Prostate gland (tissue), 2 donors: ENCODE measurements around the gene TRIM7. TPM values are rescaled to one million over a fixed set of nuclear protein-coding genes. Genes with fewer than 3 reads are reported as not detected.
"Not testable (repeated sequence)": the region's sequence is repeated elsewhere in the genome, so short reads cannot be mapped to it uniquely, and the experiment has no call there.

Experiments
- DNase-seq: peaks from one replicate; pipeline ENCODE4 v3.0.0-alpha.2; 2019; ENCODE audit warnings: low spot score
- H3K27ac ChIP-seq, 2 donors: fragments of 200-600 bp; sonication (generic); 2 replicates each; pipeline ENCODE4 v1.5.1; 2017 to 2019
- H3K27me3 ChIP-seq: fragments of 200-600 bp; sonication (generic); replicated peaks from 2 replicates; pipeline ENCODE4 v1.5.1; 2019; ENCODE audit not compliant: insufficient read depth
- H3K36me3 ChIP-seq, 2 donors: fragments of 200-600 bp; sonication (generic); 1 replicate in 1 of 2; 2 replicates in 1 of 2; pipeline versions ENCODE4 v1.5.1 to v1.8.1; 2017 to 2019
- H3K4me1 ChIP-seq: fragments of 200-600 bp; sonication (generic); replicated peaks from 2 replicates; pipeline ENCODE4 v1.5.1; 2019
- H3K4me3 ChIP-seq, 2 donors: fragments of 200-600 bp; sonication (generic); 2 replicates each; pipeline ENCODE4 v1.5.1; 2017 to 2019
- H3K9me3 ChIP-seq: fragments of 200-600 bp; sonication (generic); 2 replicates; pipeline ENCODE4 v1.5.1; 2017
- POLR2A ChIP-seq: fragments of 450-650 bp; IDR thresholded peaks from one replicate; pipeline ENCODE4 v1.6.1; 2016; ENCODE audit warnings: antibody characterized with exemption, mild to moderate bottlenecking
- POLR2AphosphoS5 ChIP-seq: sonication (generic); formaldehyde crosslinking; IDR thresholded peaks from one replicate; pipeline ENCODE4 v1.6.1; 2017; ENCODE audit warnings: antibody characterized with exemption
- WGBS: methylation state at CpG from one replicate; pipeline ENCODE4 v1.1.5; 2018; 5-methylcytosine and 5-hydroxymethylcytosine counted together
- intact Hi-C: fragments of 100-400 bp; cut with DNase I; formaldehyde crosslinking; loops from one replicate; pipeline ENCODE4 v1.14.2; 2022
- total RNA-seq, 2 donors: library from RNA; depleted of rRNA; stranded (reverse); fragments of >200 nt; gene quantifications; one replicate each; pipeline ENCODE4 v1.1.0, GENCODE V29; 2016
- TF ChIP-seq, protein P1 (sequence below), 4 experiments: fragments of 200-600 bp in 2 of 4; fragments of 450-650 bp in 2 of 4; sonication (generic) in 2 of 4; IDR thresholded peaks; 1 replicate in 3 of 4; 2 replicates in 1 of 4; pipeline ENCODE4 v1.5.1; 2016 to 2019; ENCODE audit warnings: antibody characterized with exemption in 4 of 4, mild to moderate bottlenecking in 2 of 4, moderate library complexity in 2 of 4

Gene TRIM7
- total RNA-seq, 2 donors from 2014 or later: 4.5 to 6.4 TPM

GRCh38 chr5:181171782-181172181 lies 33.2 kb downstream of the TRIM7 start:
- no peak overlapping the region for H3K4me3 ChIP-seq
- 57% methylated on average over 3 of the region's 3 CpGs for WGBS

GRCh38 chr5:181170996-181171395 lies 34.0 kb downstream of the TRIM7 start:
- no peak for TF ChIP-seq POLR2A
- TF ChIP-seq, protein P1, sequence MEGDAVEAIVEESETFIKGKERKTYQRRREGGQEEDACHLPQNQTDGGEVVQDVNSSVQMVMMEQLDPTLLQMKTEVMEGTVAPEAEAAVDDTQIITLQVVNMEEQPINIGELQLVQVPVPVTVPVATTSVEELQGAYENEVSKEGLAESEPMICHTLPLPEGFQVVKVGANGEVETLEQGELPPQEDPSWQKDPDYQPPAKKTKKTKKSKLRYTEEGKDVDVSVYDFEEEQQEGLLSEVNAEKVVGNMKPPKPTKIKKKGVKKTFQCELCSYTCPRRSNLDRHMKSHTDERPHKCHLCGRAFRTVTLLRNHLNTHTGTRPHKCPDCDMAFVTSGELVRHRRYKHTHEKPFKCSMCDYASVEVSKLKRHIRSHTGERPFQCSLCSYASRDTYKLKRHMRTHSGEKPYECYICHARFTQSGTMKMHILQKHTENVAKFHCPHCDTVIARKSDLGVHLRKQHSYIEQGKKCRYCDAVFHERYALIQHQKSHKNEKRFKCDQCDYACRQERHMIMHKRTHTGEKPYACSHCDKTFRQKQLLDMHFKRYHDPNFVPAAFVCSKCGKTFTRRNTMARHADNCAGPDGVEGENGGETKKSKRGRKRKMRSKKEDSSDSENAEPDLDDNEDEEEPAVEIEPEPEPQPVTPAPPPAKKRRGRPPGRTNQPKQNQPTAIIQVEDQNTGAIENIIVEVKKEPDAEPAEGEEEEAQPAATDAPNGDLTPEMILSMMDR (IDR thresholded peaks at IDR 0.05): no peak
- no peak for TF ChIP-seq POLR2AphosphoS5
- no peak overlapping the region for H3K27ac ChIP-seq
- 39% methylated on average over 6 of the region's 6 CpGs for WGBS
- no peaks in the 10 kb centered on the region for H3K4me1 ChIP-seq
- peaks cover 25% of the 10 kb centered on the region for H3K27me3 ChIP-seq
- no peaks in the 10 kb centered on the region for H3K36me3 ChIP-seq
- DNase-seq: no peak
- no peak overlapping the region for H3K4me3 ChIP-seq
- no peaks in the 10 kb centered on the region for H3K9me3 ChIP-seq
- intact Hi-C loops: no loop called here

More at GRCh38 chr5:181171782-181172181, 33.2 kb downstream of the TRIM7 start:
- H3K27ac ChIP-seq: no peak overlapping the region
- no peak for DNase-seq
- intact Hi-C loops: no loop called here
- H3K9me3 ChIP-seq: no peaks in the 10 kb centered on the region
- no peak for TF ChIP-seq POLR2A
- TF ChIP-seq POLR2AphosphoS5: no peak
- TF ChIP-seq, protein P1 (IDR thresholded peaks at IDR 0.05): no peak
- no peaks in the 10 kb centered on the region for H3K36me3 ChIP-seq
- peaks cover 24% of the 10 kb centered on the region for H3K27me3 ChIP-seq
- no peaks in the 10 kb centered on the region for H3K4me1 ChIP-seq

- Histone ChIP-seq H3K27me3 (peaks cover 25% of the 10 kb centered on the region), H3K4me1 (no peaks in the 10 kb centered on the region), H3K27ac (no peak overlapping the region), H3K36me3 (no peaks in the 10 kb centered on the region), H3K4me3 (no peak overlapping the region), H3K9me3 (no peaks in the 10 kb centered on the region)
- DNase-seq: no peak
- WGBS: 14% methylated on average over 33 of the region's 33 CpGs
- intact Hi-C loops: no loop called here
- TF ChIP-seq POLR2A (no peak), POLR2AphosphoS5 (no peak)
- TF ChIP-seq, protein P1 (IDR thresholded peaks at IDR 0.05): no peak
Measured at GRCh38 chr5:181170237-181170825, 34.7 kb downstream of the TRIM7 start.

DNA sequence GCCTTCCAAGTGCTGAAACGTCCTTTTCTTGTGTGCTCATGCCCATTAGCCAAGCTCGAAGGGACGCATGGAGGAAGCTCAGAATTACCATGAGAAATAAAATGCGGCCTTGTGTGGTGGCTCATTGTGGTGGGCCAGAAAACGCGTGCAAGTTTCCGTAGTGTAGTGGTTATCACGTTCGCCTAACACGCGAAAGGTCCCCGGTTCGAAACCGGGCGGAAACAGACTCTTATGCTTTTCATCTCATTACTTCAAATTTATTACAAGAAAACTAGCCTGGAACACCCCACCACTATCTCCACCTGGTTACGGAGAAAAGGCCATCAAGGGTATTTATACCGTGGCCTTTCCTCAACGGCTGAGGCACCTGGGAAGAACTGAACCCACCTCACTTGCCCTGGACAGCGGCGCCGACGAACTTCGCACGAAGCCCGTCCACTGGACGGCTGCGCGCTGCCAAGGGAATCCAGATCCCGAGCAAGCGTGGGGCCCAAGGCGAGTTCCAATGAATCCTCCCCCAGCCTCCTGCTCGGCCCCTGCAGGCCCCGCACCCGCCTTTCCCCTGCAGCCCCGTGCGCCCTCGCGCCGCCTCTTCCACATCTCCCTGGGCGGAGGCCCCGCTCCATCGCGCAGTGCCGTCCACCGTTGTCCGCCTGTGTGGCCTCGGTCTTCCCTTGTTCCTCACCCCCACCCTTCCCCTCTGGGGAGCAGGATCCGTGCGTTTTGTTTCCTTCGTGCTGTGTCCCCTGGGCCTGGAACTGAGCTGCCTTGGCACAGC lies 35.3 kb downstream of the TRIM7 start:
- H3K4me1 ChIP-seq, intact Hi-C loops, DNase-seq, H3K27ac ChIP-seq, H3K9me3 ChIP-seq, H3K4me3 ChIP-seq, H3K36me3 ChIP-seq: not testable (repeated sequence)
- 9% methylated on average over 50 of the region's 50 CpGs for WGBS
- peaks cover 25% of the 10 kb centered on the region for H3K27me3 ChIP-seq

- TF ChIP-seq, protein P1 (IDR thresholded peaks at IDR 0.05): no peak
- TF ChIP-seq POLR2A (no peak), POLR2AphosphoS5 (no peak)
- WGBS: 32% methylated on average over 14 of the region's 14 CpGs
- Histone ChIP-seq H3K9me3 (no peaks in the 10 kb centered on the region), H3K27ac (no peak overlapping the region), H3K4me1 (no peaks in the 10 kb centered on the region), H3K4me3 (no peak overlapping the region), H3K27me3 (peaks cover 25% of the 10 kb centered on the region), H3K36me3 (no peaks in the 10 kb centered on the region)
- DNase-seq: no peak
- intact Hi-C loops: no loop called here
Measured at GRCh38 chr5:181168595-181169118, 36.3 kb downstream of the TRIM7 start.
